ENCODE results near the gene CTNNA3.

Gene CTNNA3

DNA sequence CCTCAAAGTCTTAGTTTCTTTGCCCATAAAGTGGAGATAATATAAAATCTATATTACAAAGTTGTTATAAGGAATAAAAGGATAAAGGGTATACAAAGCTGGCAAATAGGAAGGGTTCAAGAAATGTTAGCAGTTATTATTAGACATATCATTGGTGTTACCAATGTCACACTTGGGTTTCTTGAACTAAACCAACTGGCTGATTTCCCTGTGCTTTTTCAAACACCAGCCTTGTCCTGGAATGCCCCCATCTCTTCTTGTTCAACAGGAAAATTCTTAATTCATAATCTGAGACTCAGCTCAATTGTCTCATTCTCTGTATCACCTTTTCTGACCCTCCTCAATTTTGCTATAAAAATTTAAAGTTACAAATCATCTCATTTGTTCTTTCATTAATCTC lies 913.9 kb downstream of the CTNNA3 start:
- H3K4me3 ChIP-seq (ENCODE audit: low read length), result no peak overlapping the region
- no peaks in the 10 kb centered on the region for H3K4me1 ChIP-seq (ENCODE audit: insufficient read depth, low read length)
- no peaks in the 10 kb centered on the region for H3K27me3 ChIP-seq (ENCODE audit: insufficient read depth, low read length)
- H3K9ac ChIP-seq (ENCODE audit: low read depth, low read length), result no peak overlapping the region
- H3K36me3 ChIP-seq (ENCODE audit: insufficient read depth, low read depth, low read length), result no peaks in the 10 kb centered on the region
- H3K9me3 ChIP-seq (ENCODE audit: insufficient read depth, low read depth, low read length), result no peaks in the 10 kb centered on the region
- H3K27ac ChIP-seq (ENCODE audit: low read length), result no peak overlapping the region

DNA sequence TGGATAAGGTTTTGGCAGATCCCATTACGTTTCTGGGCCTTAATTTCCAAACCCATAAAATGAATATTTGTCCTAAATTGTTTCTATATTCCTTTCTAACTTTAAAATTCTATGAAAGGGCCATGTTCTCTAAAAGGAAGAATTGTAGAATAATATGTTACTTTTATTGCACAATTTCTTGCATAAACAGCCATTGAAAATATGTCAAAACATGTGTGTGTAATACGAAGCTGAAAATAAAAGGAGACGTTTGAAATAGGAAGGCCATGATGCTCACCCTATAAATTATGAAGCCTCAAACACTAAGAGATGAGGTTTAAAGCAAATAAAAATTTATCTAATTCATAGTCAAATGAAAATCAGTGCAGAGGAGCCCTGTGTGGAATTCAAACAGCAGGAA lies 915.2 kb downstream of the CTNNA3 start:
- Histone ChIP-seq H3K9me3 (ENCODE audit: insufficient read depth, low read depth, low read length) (no peaks in the 10 kb centered on the region), H3K4me3 (ENCODE audit: low read length) (no peak overlapping the region), H3K36me3 (ENCODE audit: insufficient read depth, low read depth, low read length) (no peaks in the 10 kb centered on the region), H3K27ac (ENCODE audit: low read length) (no peak overlapping the region), H3K9ac (ENCODE audit: low read depth, low read length) (no peak overlapping the region), H3K27me3 (ENCODE audit: insufficient read depth, low read length) (no peaks in the 10 kb centered on the region), H3K4me1 (ENCODE audit: insufficient read depth, low read length) (no peaks in the 10 kb centered on the region)

- Histone ChIP-seq H3K27ac (ENCODE audit: low read length) (no peak overlapping the region), H3K9ac (ENCODE audit: low read depth, low read length) (no peak overlapping the region), H3K27me3 (ENCODE audit: insufficient read depth, low read length) (no peaks in the 10 kb centered on the region), H3K9me3 (ENCODE audit: insufficient read depth, low read depth, low read length) (no peaks in the 10 kb centered on the region), H3K4me1 (ENCODE audit: insufficient read depth, low read length) (no peaks in the 10 kb centered on the region), H3K36me3 (ENCODE audit: insufficient read depth, low read depth, low read length) (no peaks in the 10 kb centered on the region), H3K4me3 (ENCODE audit: low read length) (no peak overlapping the region)
Observed at GRCh38 chr10:66778351-66778750, 917.6 kb downstream of the CTNNA3 start.

DNA sequence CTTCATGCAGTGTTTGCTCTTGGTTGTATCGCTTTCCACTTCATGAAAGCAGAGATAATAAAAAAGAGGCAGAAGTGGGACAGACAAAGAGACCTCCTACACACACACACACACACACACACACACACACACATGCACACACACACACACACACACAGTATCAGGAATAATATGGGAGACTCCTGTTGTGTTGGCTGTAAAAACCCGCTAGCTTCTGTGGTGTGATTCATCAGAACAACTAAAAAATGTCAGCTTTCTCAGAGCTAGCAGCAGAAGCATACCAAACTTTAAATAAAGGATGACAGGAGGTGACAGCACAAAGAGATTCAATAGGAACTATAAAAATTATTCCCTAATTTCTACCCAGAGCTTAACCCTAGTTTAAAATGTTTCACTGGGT lies 918.3 kb downstream of the CTNNA3 start:
- no peaks in the 10 kb centered on the region for H3K4me1 ChIP-seq (ENCODE audit: insufficient read depth, low read length)
- H3K9me3 ChIP-seq (ENCODE audit: insufficient read depth, low read depth, low read length), result no peaks in the 10 kb centered on the region
- no peak overlapping the region for H3K9ac ChIP-seq (ENCODE audit: low read depth, low read length)
- no peaks in the 10 kb centered on the region for H3K36me3 ChIP-seq (ENCODE audit: insufficient read depth, low read depth, low read length)
- no peak overlapping the region for H3K27ac ChIP-seq (ENCODE audit: low read length)
- no peak overlapping the region for H3K4me3 ChIP-seq (ENCODE audit: low read length)
- no peaks in the 10 kb centered on the region for H3K27me3 ChIP-seq (ENCODE audit: insufficient read depth, low read length)

DNA sequence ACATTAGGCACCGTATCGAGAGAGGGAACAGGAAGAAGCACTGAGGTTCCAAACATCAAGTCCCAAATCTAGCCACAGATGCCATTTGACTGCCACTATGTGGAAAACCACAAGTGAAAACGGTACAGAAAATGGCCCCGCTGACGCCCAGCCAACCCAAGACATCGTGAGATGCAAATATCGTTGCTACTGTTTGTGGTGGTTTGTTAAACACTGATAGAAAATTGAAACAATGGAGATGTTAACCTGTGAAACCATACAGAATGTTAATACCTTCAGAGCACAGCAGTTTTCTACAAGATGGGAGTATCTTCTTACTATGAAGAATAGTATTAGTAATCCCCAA lies 922.5 kb downstream of the CTNNA3 start:
- H3K4me3 ChIP-seq (ENCODE audit: low read length), result no peak overlapping the region
- no peak overlapping the region for H3K9ac ChIP-seq (ENCODE audit: low read depth, low read length)
- no peaks in the 10 kb centered on the region for H3K4me1 ChIP-seq (ENCODE audit: insufficient read depth, low read length)
- no peaks in the 10 kb centered on the region for H3K9me3 ChIP-seq (ENCODE audit: insufficient read depth, low read depth, low read length)
- no peaks in the 10 kb centered on the region for H3K27me3 ChIP-seq (ENCODE audit: insufficient read depth, low read length)
- H3K27ac ChIP-seq (ENCODE audit: low read length), result no peak overlapping the region
- no peaks in the 10 kb centered on the region for H3K36me3 ChIP-seq (ENCODE audit: insufficient read depth, low read depth, low read length)

- H3K27ac ChIP-seq (ENCODE audit: low read length), result no peak overlapping the region
- H3K9ac ChIP-seq (ENCODE audit: low read depth, low read length), result no peak overlapping the region
- H3K27me3 ChIP-seq (ENCODE audit: insufficient read depth, low read length), result no peaks in the 10 kb centered on the region
Observed at GRCh38 chr10:66772548-66773471, 923.2 kb downstream of the CTNNA3 start.

GRCh38 chr10:66767707-66768106 lies 928.3 kb downstream of the CTNNA3 start:
- H3K27me3 ChIP-seq (ENCODE audit: insufficient read depth, low read length), result no peaks in the 10 kb centered on the region
- no peak overlapping the region for H3K4me3 ChIP-seq (ENCODE audit: low read length)
- H3K4me1 ChIP-seq (ENCODE audit: insufficient read depth, low read length), result no peaks in the 10 kb centered on the region

More at GRCh38 chr10:66772548-66773471, 923.2 kb downstream of the CTNNA3 start:
- Histone ChIP-seq H3K9me3 (ENCODE audit: insufficient read depth, low read depth, low read length) (no peaks in the 10 kb centered on the region), H3K4me1 (ENCODE audit: insufficient read depth, low read length) (no peaks in the 10 kb centered on the region), H3K4me3 (ENCODE audit: low read length) (no peak overlapping the region), H3K36me3 (ENCODE audit: insufficient read depth, low read depth, low read length) (no peaks in the 10 kb centered on the region)

GRCh38 chr10:66762218-66762729 lies 933.7 kb downstream of the CTNNA3 start:
- no peaks in the 10 kb centered on the region for H3K27me3 ChIP-seq (ENCODE audit: insufficient read depth, low read length)

More at GRCh38 chr10:66767707-66768106, 928.3 kb downstream of the CTNNA3 start:
- Histone ChIP-seq H3K36me3 (ENCODE audit: insufficient read depth, low read depth, low read length) (no peaks in the 10 kb centered on the region), H3K9ac (ENCODE audit: low read depth, low read length) (no peak overlapping the region), H3K9me3 (ENCODE audit: insufficient read depth, low read depth, low read length) (no peaks in the 10 kb centered on the region), H3K27ac (ENCODE audit: low read length) (no peak overlapping the region)

DNA sequence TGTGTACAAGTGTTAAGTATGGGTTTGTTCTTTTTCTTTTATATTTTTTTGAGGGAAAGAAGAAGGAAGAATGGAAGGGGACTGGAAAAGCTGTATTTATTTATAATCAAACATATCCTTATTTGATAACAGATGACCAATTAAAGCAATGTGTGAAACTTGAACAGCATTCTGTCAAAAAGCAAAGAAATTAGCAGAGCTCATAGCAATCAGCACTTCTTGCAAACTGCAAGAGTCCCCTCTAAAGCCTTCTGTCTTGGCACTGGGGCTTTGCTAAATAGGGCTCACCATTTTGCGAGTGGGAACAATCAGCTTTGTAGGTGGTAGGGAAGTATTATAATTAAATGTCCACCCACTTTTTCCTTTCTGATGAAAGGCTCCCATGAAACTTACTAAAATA lies 935.1 kb downstream of the CTNNA3 start:
- Histone ChIP-seq H3K9ac (ENCODE audit: low read depth, low read length) (no peak overlapping the region), H3K4me1 (ENCODE audit: insufficient read depth, low read length) (no peaks in the 10 kb centered on the region), H3K27me3 (ENCODE audit: insufficient read depth, low read length) (no peaks in the 10 kb centered on the region), H3K4me3 (ENCODE audit: low read length) (no peak overlapping the region), H3K36me3 (ENCODE audit: insufficient read depth, low read depth, low read length) (no peaks in the 10 kb centered on the region), H3K27ac (ENCODE audit: low read length) (no peak overlapping the region), H3K9me3 (ENCODE audit: insufficient read depth, low read depth, low read length) (no peaks in the 10 kb centered on the region)

More at GRCh38 chr10:66762218-66762729, 933.7 kb downstream of the CTNNA3 start:
- no peaks in the 10 kb centered on the region for H3K9me3 ChIP-seq (ENCODE audit: insufficient read depth, low read depth, low read length)
- H3K36me3 ChIP-seq (ENCODE audit: insufficient read depth, low read depth, low read length), result no peaks in the 10 kb centered on the region
- H3K27ac ChIP-seq (ENCODE audit: low read length), result no peak overlapping the region
- H3K9ac ChIP-seq (ENCODE audit: low read depth, low read length), result no peak overlapping the region
- no peaks in the 10 kb centered on the region for H3K4me1 ChIP-seq (ENCODE audit: insufficient read depth, low read length)
- no peak overlapping the region for H3K4me3 ChIP-seq (ENCODE audit: low read length)

DNA sequence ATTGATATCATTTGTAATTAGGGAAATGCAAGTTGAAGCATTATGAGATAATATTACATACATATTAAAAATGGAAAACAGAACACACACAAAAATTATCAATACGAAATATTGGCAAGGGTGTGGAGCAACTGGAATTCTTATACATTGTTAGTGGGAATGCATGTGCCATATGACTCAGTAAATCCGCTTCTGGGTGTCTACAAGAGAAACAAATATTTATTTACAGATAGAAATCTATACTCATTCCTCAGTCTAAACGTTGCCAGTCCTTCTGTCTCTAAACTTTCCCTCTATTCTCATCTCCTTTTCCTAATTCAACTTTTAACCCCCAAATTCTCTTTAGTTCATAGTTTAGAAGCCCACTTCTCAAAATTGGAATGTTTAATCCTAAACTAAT lies 940.5 kb downstream of the CTNNA3 start:
- no peaks in the 10 kb centered on the region for H3K36me3 ChIP-seq (ENCODE audit: insufficient read depth, low read depth, low read length)
- no peak overlapping the region for H3K27ac ChIP-seq (ENCODE audit: low read length)
- no peaks in the 10 kb centered on the region for H3K4me1 ChIP-seq (ENCODE audit: insufficient read depth, low read length)
- H3K9ac ChIP-seq (ENCODE audit: low read depth, low read length), result no peak overlapping the region
- no peaks in the 10 kb centered on the region for H3K9me3 ChIP-seq (ENCODE audit: insufficient read depth, low read depth, low read length)
- H3K4me3 ChIP-seq (ENCODE audit: low read length), result no peak overlapping the region
- no peaks in the 10 kb centered on the region for H3K27me3 ChIP-seq (ENCODE audit: insufficient read depth, low read length)

- no peaks in the 10 kb centered on the region for H3K27me3 ChIP-seq (ENCODE audit: insufficient read depth, low read length)
Observed at GRCh38 chr10:66752714-66753113, 943.3 kb downstream of the CTNNA3 start.

GRCh38 chr10:66748217-66748616 lies 947.8 kb downstream of the CTNNA3 start:
- no peak overlapping the region for H3K9ac ChIP-seq (ENCODE audit: low read depth, low read length)
- no peak overlapping the region for H3K4me3 ChIP-seq (ENCODE audit: low read length)
- no peaks in the 10 kb centered on the region for H3K27me3 ChIP-seq (ENCODE audit: insufficient read depth, low read length)
- no peaks in the 10 kb centered on the region for H3K4me1 ChIP-seq (ENCODE audit: insufficient read depth, low read length)
- H3K36me3 ChIP-seq (ENCODE audit: insufficient read depth, low read depth, low read length), result no peaks in the 10 kb centered on the region
- H3K27ac ChIP-seq (ENCODE audit: low read length), result no peak overlapping the region
- H3K9me3 ChIP-seq (ENCODE audit: insufficient read depth, low read depth, low read length), result no peaks in the 10 kb centered on the region

More at GRCh38 chr10:66752714-66753113, 943.3 kb downstream of the CTNNA3 start:
- no peaks in the 10 kb centered on the region for H3K4me1 ChIP-seq (ENCODE audit: insufficient read depth, low read length)
- no peak overlapping the region for H3K4me3 ChIP-seq (ENCODE audit: low read length)
- no peaks in the 10 kb centered on the region for H3K36me3 ChIP-seq (ENCODE audit: insufficient read depth, low read depth, low read length)
- H3K9me3 ChIP-seq (ENCODE audit: insufficient read depth, low read depth, low read length), result no peaks in the 10 kb centered on the region
- no peak overlapping the region for H3K27ac ChIP-seq (ENCODE audit: low read length)
- no peak overlapping the region for H3K9ac ChIP-seq (ENCODE audit: low read depth, low read length)
